ENCODE data around the gene TAS2R60. TPM values are rescaled to one million over a fixed set of nuclear protein-coding genes. Genes with fewer than 3 reads are reported as not detected.
A peak's percentile ranks its signal among the peaks of the same experiment; 100 is the strongest.
"Not testable (repeated sequence)": the region's sequence is repeated elsewhere in the genome, so short reads cannot be mapped to it uniquely, and the experiment has no call there.

TAS2R60 gene
- total RNA-seq, 4 donors from 2014 or later, result not detected

- peak in 1 of 2 donors; percentile 91 for DNase-seq (ENCODE audit: low spot score in 2 of 2)
- no peak overlapping the region for H3K4me3 ChIP-seq (ENCODE audit: low read depth, poor library complexity, severe bottlenecking)
- intact Hi-C loops (cut with DNase I; ENCODE audit: low total_unique reads), result no loop called here
- 47 to 50% methylated on average over 6 of the region's 6 CpGs for WGBS, 2 donors
- no peak for TF ChIP-seq POLR2A (IDR thresholded peaks at IDR 0.05)
- TF ChIP-seq CTCF (IDR thresholded peaks at IDR 0.05), result no peak
These were observed 32.7 kb upstream of the TAS2R60 start for GRCh38 chr7:143410521-143411004.

- 79 to 81% methylated on average over 5 of the region's 5 CpGs for WGBS, 2 donors
- DNase-seq (ENCODE audit: low spot score in 2 of 2), result peak in 1 of 2 donors; percentile 65
- intact Hi-C loops (cut with DNase I; ENCODE audit: low total_unique reads), result no loop called here
- H3K4me3 ChIP-seq (ENCODE audit: low read depth, poor library complexity, severe bottlenecking), result no peak overlapping the region
- TF ChIP-seq CTCF (IDR thresholded peaks at IDR 0.05) (no peak), POLR2A (IDR thresholded peaks at IDR 0.05) (no peak)
These were observed 31.1 kb upstream of the TAS2R60 start for GRCh38 chr7:143411976-143412708.

GRCh38 chr7:143413123-143413522 lies 30.1 kb upstream of the TAS2R60 start:
- 82 to 86% methylated on average over 8 of the region's 8 CpGs for WGBS, 2 donors
- TF ChIP-seq CTCF (IDR thresholded peaks at IDR 0.05) (no peak), POLR2A (IDR thresholded peaks at IDR 0.05) (no peak)
- intact Hi-C loops (cut with DNase I; ENCODE audit: low total_unique reads), result no loop called here
- DNase-seq (ENCODE audit: low spot score in 2 of 2), result peak in 1 of 2 donors; percentile 57
- H3K4me3 ChIP-seq (ENCODE audit: low read depth, poor library complexity, severe bottlenecking), result no peak overlapping the region

GRCh38 chr7:143415209-143415608 lies 28.0 kb upstream of the TAS2R60 start:
- intact Hi-C loops (cut with DNase I; ENCODE audit: low total_unique reads); DNase-seq (ENCODE audit: low spot score in 2 of 2): not testable (repeated sequence)
- 81 to 84% methylated on average over 7 of the region's 7 CpGs for WGBS, 2 donors

GRCh38 chr7:143415742-143416397 lies 27.4 kb upstream of the TAS2R60 start:
- H3K4me3 ChIP-seq (ENCODE audit: low read depth, poor library complexity, severe bottlenecking), result no peak overlapping the region
- DNase-seq (ENCODE audit: low spot score in 2 of 2), result no peak
- intact Hi-C loops (cut with DNase I; ENCODE audit: low total_unique reads), result loop anchor here (2.0 kb wide), 1 partner anchor 45 kb away; no protein-coding TSS in a partner anchor
- no peak for TF ChIP-seq POLR2A (IDR thresholded peaks at IDR 0.05)
- TF ChIP-seq CTCF (IDR thresholded peaks at IDR 0.05), result no peak
- WGBS, 2 donors, result 51 to 66% methylated on average over 8 of the region's 8 CpGs

More at GRCh38 chr7:143415209-143415608, 28.0 kb upstream of the TAS2R60 start:
- H3K4me3 ChIP-seq (ENCODE audit: low read depth, poor library complexity, severe bottlenecking), result not testable (repeated sequence)

- no peak for DNase-seq (ENCODE audit: low spot score in 2 of 2)
- intact Hi-C loops (cut with DNase I; ENCODE audit: low total_unique reads), result loop anchor here (2.0 kb wide), 1 partner anchor 46 kb away; no protein-coding TSS in a partner anchor
- WGBS, 2 donors, result 5 to 10% methylated on average over 3 of the region's 3 CpGs
- TF ChIP-seq POLR2A (IDR thresholded peaks at IDR 0.05) (no peak), CTCF (IDR thresholded peaks at IDR 0.05) (peak in 1 of 3 donors; percentile 27)
- H3K4me3 ChIP-seq (ENCODE audit: low read depth, poor library complexity, severe bottlenecking), result no peak overlapping the region
These were observed 26.6 kb upstream of the TAS2R60 start for GRCh38 chr7:143416565-143417149.

All from lower leg skin (tissue), 4 donors.